GM15510 (cell line): Measurements from ENCODE around the gene DCAF5.

Source experiments
- POLR2A ChIP-seq: IDR thresholded peaks from 3 replicates; pipeline ENCODE4 v1.6.1; 2011; ENCODE audit warnings: borderline replicate concordance; ENCODE audit not compliant: insufficient read length; ENCODE audit errors: extremely low read depth

Gene DCAF5

DNA sequence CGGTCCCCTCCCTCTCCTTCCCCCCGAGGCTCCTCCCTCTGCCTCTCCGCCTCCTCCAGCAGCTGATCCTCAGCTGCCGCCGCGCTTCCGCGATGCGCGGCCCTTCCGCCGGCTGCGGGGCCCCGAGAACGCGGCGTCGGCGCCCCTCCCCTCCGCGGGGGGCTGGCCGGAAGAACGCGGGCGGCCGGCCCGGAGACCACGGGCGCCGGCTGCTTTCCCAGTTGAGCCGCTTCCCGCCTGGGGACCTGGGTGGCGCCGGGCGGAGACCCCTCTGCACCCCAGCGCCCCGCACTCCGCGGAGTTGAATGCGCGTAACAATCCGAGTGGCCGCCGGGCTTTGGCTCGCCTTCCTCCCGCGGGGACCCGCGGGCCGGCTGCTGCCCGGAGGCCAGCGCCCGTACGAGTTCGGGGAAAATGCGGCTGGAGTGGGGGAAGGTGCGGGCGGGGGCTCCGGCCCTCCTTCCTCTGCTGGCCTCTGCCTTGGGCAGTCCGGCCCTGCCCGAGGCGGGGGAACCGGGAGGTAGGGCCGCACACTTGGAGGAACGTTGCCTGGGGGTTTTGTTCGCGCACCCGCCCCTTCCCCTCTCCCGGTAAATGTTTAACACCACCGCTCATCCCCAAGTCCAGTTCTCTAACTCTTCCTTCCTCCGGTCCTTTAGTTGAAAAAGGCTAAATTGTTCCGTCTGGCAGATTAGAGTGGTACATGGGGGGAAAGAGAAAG, 393 bp upstream of the DCAF5 start:
- TF ChIP-seq POLR2A, result peak; percentile 71

DNA sequence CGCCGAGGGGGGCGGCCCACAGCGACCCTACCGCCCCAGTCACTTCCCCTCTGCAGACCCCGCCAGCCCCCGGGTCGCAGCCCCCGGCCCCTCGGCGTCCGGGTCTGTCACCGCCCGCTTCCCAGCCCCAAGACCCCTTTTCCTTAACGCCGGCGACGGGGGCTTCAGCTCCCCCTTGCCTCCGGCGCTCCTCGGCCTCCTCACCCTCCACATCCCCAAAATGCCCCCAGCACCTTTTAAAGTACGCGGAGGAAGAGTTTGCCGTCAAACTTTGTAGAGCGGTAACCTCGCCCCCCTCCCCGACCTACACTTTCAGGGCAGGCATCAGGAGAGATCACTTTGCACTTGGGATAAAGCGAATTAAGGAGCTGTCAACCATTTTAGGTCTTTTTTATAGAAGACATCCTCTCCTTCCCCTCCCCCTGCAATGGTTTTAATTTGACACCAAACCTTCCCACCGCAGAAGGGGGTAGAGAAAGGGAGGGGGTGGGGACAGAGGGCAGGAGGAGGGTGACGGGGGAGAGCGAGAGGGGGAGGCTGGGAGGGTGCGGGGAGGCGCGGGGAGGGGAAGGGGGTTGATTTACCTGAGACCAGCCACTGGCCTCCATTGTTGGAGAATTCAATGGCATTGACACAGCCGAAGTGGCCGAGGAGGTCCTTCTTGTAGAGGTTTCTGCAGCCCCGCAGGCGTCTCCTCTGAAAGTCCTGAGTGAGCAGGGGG, 578 bp downstream of the DCAF5 start:
- TF ChIP-seq POLR2A, result no peak

DNA sequence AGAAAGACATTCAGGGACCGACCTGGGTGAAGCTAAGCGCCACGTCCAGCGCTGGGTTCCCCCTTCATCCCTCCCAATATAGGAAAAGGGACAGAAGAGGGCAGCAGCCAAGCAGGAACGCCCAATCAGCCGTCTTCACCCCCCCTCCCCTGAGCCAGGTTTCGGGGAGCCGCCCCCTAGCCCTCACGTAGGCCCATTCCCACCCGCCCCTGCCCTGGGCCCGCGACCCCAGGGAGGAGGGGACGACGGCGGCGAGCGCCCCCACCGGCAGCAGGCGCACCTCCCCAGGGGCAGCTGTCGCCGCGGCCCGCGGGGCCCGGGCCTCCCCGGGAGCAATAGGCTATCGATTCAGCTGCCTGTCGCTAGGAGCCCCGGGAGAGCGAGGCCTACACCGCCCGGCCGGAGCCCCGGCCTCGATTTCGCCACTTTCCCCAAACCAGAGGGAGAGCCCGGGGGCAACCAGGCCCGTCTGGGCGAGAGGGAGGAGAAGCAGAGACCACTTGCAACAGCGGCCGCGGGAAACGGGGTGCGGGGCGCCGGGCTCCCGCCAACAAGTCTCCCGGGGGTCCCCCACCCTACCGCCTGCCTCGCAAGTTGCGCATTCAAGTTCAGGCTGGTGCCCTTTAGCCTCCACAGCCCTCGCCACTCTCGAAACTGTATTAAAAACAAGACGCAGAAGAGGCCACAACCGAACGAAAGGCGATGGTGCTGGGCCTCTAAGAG, 1.3 kb downstream of the DCAF5 start:
- peak; percentile 45 for TF ChIP-seq POLR2A

DNA sequence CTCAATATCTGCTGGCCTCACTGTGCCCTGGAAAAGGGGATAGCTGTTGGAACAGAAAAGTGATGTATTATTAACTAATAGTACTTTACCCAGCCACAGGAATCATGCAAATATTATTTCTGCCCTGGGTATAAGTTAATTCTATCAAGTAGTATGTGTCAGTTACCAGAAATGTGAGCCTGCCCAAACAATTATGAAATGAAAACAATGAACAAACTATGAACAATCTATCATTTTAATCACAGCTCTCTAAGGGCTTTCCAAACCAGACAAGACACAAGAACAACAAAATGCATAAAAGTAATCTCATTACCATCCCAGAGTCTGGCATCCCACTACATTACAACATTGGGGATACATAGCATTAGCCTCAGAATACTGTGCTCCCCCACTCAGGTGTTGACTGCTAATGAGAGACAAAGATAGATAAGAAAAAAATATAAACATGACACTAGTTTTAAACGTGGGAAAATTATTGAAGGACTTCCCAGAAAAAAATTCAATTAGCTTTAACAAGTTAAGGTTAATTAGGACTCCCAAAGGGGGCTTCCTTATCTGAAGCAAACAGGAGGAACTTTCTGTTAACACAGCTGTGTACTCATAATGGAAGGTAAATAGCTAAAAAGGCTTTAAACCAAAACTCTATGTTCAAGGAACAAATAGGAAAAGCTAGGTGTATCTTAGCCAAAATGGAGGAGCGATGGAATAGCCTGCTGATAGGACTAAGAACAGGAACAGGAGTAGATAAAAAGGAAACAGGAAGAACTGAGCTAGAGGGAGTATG, 3.3 kb downstream of the DCAF5 start:
- no peak for TF ChIP-seq POLR2A

DNA sequence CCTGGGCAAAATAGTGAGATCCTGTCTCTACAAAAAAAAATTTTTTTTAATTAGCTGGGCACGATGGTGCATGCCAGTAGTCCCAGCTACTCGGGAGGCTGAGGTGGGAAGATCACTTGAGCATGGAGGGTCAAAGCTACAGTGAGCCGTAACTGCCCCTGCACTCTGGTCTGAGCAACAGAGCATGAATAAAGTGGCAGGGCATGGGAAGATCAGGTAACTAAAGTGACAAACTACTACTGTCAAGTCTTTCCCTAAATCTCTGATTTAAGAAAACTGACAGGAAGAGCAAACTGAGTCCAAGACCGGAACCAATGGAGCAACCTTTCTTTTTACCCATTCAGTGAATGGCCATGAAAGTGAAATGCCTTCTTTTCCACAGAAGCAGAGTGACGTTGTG, 10.8 kb downstream of the DCAF5 start:
- no peak for TF ChIP-seq POLR2A

DNA sequence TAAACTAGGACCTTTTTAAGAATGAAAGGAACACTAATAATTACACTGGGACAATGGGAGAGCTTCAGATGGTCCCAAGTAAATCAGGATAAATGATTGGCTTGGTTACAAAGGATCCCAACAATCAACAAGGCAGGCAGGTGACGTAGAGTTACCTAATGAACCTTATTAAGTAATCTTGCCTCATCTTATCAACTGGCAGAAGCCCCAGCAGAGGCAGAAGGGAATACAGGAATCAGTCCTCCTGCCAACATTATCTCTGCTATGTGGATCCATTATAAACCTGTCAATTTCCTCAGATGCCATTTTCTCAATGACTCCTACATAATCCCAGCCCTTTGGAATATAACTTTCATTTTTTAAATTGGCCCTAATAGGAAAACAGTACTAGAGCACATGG, 11.4 kb downstream of the DCAF5 start:
- no peak for TF ChIP-seq POLR2A

DNA sequence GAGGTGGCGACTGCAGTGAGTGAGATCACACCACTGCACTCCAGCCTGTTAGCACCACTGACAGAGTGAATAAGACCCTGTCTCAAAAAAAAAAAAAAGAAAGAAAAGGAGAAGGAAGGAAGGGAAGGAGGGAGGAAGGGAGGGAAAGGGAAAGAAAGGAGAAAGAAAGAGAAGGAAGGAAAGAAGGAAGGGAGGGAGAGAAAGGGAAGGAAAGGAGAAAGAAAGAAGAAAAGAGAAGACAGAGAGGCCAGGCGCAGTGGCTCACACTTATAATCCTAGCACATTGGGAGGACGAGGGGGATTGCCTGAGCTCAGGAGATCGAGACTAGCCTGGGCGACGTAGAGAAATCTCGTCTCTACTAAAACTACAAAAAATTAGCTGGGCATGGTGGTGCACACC, 13.2 kb downstream of the DCAF5 start:
- no peak for TF ChIP-seq POLR2A

DNA sequence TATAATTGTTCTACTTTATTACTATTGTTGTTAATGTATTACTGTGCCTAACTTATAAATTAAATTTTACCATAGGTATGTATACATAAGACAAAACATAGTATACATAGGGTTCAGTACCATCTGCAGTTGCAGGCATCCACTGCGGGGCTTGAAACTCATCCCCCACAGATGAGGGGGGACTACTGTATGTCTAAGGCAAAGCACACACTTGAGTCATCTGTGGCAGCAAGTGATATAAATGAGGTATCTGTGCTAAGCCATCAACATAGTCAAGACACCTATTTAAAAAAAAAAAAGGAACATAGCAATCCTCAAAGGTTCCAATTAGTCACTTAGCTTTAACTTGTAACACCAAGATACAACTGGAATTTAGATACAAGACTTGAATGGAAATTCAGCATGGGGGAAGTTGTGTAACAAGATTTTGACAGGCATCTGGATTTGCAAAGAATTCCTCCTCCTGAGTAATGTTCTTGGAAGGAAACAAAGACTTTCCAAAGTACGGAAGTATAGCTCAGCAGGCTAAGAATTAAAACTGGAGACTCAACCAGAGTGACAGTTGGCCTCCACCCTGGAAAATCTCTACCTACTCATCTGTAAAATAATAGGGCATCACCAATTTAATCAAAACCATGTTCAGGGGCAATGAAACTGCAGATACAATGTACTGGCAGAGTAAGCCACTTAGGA, 14.9 kb downstream of the DCAF5 start:
- TF ChIP-seq POLR2A, result no peak

DNA sequence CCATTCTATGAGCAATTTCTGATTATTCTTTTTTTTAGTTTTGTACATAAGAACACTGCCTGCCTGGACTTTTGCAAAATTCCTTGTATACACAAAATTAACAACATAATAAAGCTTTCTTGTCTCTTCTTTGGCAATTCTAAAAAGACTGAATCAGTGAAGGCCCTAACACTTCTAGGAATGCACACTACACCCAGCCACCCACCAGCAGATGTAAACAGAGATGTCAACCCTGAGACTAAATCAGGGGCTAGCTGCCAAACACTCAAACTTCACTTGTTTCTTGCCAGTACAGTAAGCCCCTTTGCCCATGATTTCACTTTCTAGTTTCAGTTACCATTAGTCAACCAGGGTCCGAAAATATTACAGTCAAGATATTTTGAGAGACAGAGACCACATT, 15.5 kb downstream of the DCAF5 start:
- TF ChIP-seq POLR2A, result no peak

DNA sequence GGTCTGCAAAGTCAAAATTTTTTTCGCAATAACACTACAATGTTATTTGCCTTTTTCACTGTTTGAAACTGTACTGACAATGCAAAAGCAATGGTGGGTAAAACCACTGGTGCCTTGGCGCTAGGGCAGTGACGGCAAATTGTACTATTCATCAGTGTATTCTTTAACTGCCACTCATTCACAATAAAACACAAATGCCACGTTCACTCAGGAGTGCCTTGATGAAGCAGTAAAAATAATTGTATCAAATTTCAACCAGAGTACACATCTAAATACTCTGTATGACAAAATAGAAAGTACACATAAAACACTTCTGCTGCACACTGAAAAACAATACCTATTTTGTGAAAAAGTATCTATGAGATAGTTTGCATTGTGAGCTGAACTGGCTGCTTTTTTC, 17.8 kb downstream of the DCAF5 start:
- TF ChIP-seq POLR2A, result no peak

DNA sequence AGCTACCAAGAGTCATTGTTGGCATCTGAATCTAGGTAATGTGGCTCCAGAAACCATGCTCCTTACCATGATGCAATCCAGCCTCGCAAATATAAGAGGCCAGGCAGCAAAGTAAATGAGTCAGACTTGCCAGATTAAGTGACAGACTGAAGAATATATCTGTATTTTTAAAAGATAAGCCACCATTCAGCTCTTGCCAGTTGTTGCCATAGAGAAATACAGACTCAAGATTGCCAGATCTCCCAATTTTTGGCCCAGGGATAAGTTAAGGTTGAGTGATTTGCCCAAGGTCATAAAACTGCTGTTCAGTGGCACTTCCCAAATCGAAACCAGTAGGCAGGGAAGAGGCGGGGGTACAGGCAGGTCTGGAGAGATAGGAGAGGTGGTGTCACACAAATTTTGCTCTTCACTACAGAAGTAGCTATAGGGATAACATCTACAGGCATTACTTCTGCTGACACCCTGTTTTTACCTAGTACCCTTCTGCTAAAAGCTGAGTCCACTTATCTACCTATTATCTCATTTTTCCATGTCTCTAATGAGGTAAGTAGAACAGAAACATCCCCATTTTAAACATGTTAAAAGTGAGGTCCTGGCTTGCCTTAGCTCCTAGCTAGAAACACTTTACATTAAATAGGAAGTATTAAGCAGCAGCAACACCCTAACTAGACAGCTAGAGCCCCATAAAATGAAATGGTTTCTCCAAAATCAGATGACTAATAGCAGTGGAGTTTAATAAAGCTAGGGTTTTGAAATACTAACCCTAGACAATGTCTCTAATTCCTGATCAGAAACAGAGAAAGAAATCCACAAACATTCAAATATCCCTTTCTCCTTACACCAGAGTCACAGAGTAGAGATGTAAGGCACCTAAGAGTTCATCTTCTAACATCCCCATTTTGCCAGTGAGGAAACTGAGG, 19.5 kb downstream of the DCAF5 start:
- no peak for TF ChIP-seq POLR2A

DNA sequence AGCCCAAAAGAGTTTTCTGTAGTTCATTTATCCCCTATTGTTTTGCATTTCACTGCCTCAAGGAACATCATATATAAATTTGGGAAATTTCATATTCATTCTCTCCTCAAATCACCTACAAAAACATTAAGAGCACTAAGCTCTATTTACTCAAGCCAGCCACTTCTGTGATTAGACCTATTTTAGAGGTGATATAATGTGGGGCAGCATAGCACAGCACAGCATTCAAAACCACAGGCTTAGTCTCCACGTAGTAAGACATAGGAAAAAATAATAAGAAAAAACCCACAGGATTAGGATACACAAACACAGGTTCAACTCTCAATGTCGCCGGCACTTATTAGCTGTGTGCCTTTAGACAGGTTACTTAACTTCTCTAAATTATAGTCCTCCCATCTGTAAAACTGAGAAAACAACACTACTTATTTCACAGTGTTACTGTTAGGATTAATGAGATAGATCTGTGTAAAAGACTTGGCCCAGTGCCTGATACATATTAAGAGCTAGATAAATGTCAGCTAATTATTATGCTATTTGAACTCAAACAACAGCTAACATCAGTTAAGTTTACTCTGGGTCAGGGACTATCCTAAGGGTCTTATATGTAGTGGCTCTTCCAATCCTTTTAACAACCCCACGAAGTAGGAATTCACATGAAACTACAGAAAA, 20.3 kb downstream of the DCAF5 start:
- no peak for TF ChIP-seq POLR2A

DNA sequence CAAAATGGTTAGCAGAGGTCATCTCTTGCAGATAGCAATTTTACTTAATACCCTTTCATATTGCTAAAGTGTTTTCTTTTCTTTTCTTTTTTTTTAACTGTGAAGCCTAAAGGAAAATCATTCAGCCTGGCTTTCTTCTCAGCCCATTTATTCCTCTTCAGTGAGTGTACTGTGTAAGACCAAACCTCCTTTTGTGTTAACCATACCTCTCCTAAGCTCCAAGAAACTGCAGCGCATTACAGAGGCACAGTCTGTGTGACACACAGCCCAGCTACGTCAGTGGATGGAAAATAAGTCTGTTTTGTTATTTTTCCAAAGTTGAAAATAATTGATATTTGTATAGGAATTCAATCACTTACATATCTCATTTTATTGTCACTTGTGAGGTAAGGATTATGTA, 21.7 kb downstream of the DCAF5 start:
- TF ChIP-seq POLR2A, result no peak
